Stimulated activated CD8-positive, alpha-beta memory T cell treated with anti-CD3 and anti-CD28 coated beads, Interleukin-15, amount 100 ng/mL, for 1 hour (primary cell): ENCODE data around the gene TDRD7.
A peak's percentile ranks its signal among the peaks of the same experiment; 100 is the strongest.

Experiments used
- DNase-seq: peaks from one replicate; pipeline ENCODE4 v3.0.0-alpha.2; 2020; ENCODE audit warnings: low read depth

TDRD7 gene

DNA sequence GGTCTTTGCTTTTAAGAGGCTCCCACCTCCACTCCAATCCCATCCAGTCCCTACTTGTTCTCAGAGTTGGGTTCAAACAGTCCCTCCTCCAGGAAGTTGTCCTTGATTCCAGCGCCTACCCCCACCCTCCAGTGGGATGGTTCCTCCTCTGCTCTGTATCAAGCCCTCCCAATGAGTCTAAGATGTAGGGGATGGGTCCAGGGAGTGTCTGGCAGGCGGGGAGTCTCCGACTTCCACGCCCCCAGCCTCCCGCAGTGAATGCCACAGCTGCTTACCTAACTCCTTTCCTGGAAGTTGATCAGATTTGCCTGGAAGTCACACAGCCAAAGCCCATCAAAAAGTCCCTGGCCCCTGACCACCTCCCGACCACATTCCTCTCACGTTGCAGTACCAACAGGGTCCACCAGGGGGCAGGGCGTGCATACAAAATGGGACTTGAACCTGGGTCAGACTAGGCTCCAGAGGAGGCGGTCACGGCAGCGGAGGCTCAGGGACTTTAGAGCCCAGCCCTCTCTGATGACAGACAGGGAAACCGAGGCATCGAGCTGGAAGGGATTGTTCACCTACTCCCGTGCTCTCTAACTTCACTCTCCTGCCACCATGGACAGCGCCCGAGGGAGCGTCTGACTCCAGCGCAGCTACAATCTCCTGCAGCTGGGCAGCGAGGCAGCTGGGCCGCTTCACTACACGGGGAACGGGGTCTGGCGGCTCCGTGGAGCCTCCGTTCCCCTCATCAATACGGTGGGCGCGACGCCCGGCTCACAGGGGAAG is 25.0 kb upstream of the TDRD7 start:
- peak; percentile 56 for DNase-seq

DNA sequence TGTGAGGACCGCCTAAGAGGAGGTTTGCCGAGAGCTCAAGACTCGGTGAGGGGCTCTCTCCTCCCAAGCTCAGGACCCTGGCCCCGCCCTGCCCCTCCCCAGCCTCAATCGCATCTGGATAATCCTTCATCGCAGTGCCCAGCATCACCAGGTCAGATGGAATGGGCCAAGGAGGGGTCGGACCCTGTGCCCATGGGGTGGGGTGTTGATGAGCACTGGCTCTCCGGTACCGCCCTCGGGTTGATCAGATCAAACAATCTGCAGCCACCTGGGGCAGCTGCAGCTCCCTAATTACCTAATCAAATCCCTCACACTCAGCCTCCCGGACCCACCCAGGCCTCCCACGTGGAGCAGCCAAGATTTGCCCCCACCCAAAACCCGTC is 24.4 kb upstream of the TDRD7 start:
- no peak for DNase-seq

DNA sequence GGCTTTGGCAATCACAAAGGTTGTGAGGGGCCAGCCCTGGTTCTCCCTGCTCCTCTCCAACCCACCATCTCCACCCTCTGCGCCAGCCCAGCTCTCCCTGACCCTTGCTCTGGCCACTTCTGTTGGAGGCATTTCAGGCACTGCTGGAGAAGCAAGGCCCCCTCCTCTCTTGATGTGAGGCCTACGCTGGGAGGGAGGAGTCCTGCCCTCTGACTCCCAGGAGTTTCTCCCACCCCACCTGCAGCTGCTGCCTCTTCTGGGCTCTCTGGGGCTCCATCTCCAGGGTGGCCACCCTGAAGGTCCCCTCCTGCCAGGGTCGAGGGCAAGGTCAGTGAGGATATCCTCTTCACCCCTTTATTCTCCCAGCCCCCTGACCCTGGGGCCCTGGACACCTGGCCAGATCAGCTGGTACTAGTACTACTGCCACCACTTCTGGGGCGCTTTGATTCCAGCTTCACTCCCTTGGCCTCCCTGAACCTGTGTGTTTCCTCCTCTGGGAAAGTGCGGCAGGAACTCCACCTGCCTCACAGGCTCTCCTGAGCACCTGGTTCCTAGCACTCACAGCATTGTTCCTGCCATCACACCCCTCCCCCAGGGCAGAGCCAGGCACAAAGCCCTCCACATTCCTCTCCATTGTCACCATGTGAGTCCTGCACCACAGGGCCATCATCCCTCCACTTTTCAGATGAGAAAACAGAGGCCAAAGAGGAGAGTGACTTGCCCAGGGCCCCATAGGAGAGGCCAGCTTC is 23.8 kb upstream of the TDRD7 start:
- DNase-seq: no peak

DNA sequence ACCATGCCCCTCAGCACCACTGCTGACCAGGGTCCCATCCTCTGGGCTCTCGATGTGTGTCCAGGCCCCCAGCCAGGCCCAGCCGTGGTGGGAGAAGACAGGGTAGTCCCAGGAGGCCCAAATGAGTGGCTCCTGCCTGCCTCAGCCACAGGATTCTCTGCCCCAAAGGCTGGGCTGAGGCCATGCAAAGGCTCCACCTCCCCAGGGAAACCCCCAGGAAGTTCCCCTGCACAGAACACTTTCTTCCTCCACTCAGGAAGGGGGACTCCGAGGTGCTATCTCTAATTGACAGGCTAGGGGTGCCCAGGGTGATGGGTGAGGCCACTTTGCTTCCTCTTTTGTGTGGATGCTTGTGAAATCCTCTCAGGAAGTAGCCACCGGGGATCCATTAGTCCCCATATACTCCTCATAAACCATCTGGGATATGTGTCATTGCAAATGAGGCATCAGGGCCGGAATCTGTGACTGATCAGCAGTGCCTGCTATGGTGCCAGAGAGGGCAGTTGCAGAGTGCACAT is 23.1 kb upstream of the TDRD7 start:
- no peak for DNase-seq

DNA sequence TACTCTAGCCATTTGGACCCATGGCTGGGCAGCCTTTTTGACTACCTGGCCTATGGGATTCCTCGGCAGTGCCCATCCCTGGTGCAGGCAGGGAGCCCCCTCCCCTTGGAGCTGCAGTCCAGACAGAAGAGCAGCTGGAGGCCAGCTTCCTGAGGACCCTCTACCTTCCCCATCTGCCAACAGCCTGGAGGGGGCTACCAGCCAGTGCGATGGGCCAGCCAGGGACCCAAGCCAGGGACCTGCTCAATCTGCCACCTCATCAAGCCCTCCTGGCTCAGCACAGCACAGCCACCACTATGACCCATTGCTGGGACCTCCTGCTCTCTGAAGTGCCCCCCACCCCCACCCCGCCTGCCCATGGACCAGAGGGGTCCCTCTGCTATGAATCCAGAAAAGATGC is 22.6 kb upstream of the TDRD7 start:
- DNase-seq: no peak

DNA sequence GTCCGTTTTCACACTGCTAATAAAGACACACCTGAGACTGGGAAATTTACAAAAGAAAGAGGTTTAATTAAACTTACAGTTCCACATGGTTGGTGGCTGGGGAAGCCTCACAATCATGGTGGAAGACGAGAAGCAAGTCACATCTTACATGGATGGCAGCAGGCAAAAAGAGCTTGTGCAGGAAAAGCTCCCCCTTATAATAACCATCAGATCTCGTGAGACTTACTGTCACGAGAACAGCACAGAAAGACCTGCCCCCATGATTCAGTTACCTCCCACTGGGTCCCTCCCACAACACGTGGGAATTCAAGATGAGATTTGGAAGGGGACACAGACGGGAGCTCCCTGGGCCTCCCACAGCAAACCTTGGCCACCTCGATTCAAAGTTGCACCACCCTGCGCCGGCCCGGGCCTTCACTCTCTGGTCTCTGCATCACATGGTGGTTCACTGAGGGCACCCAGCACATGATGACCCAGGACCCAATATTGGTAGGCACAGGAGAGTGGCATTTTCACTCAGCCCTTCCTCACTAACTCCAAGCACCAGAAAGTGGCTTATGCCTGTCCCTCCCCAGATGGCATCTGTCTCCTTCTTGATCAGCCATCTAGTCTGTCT is 21.0 kb upstream of the TDRD7 start:
- no peak for DNase-seq

DNA sequence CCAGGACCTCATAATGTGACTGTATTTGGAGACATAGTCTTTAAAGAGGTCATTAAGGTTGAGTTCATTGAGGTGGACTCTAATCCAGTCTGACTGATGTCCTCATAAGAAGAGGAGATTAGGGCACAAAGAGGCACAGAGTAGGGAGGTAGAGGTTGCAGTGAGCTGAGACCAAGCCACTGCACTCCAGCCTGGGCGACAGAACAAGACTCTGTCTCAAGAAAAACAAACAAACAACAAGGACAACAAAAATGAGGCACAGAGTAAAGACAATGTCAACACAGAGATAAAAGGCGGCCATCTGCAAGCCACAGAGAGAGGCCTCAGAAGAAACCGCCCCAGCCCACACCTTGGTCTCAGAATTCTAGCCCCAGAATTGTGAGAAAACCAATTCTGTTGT is 17.0 kb upstream of the TDRD7 start:
- no peak for DNase-seq

DNA sequence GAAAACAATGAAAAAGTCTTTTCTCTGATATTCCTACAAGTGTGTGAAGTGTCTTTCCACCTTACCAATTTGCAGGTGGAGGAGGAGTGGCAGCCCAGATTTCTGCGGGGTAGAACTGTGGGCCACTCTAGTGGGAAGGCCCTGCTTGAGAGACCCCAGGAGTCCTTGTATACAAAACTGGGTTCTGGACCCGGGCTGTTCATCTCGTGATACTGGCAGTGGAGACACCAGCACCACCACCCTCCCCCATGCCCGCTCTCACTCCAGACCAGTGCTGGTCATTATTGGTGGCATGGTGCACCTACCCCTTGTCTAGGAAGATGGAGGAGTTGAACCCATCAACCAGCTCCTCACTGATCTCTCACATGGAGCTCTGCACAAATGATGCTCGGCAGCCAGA is 16.2 kb upstream of the TDRD7 start:
- DNase-seq: no peak

DNA sequence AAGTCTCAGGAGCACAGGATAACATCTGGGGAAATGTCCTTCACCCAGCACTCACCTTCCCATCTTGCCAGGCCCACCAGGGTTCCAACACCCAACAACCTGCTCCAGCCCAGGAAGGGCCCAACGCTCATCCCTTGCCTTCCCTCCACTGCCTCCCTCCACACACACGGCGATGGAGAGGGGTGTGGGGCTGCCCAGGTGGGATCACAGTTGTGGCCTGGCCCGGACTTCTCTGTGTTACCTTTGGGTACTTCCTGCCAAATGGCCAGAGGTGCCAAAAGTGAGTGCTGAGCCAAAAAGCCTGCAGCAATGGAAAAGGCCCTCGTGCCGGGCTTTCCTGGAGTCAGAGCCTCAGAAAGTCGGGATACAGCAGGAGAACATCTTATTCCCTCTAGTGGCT is 15.6 kb upstream of the TDRD7 start:
- no peak for DNase-seq

DNA sequence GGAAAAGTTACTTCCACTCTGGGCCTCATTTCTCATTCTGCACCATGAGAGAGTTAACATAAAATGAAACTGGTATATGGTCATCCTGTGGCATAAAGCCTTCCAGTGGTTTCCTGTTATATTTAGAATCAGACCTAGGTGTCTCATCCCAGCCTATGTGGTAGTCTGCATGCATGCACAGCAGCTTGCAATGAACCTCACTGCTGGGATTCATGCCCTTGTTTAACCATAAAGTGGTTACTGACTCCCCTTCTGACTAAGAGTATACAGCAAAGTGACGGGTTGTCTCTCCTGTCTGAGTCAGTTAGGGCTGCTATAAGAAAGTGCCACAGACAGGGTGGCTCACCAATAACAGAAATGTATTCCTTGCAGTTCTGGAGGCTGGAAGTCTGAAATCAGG is 14.7 kb upstream of the TDRD7 start:
- DNase-seq: no peak

DNA sequence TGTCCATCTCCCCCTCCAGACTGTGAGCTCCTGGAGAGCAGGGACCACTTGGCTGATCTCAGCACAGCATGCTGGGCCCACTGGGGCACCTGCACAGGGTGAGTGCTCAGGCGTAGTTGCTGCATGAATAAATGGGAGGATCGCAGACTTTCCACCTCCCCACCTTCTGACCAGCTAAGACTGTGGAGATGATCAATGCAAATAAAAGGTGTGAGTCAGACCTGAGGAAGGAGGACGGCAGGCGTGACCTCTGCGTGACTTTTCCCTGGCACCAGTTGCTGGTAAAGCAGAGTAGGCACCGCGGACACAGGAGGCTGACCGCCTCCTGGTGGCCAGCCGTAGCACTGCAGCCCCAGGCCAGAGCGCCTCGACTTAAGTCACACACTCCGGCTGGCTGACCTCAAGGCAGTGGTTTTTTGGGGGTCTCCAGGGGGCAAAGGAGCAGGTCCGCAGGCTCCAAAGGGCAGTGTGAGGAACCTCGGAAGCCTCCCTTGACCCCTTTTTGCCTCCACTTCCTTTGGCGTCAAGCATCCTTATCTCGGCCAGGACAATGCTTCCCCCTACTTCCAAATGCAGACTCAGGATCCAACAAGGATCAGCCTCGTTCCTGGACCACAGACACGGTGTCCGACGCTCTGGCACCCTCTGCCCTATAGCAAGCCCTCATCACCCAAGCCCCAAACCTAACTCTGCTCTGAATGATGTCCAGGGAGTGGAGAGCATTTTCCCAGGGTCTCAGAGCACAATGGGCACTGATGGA is 12.7 kb upstream of the TDRD7 start:
- peak; percentile 40 for DNase-seq

DNA sequence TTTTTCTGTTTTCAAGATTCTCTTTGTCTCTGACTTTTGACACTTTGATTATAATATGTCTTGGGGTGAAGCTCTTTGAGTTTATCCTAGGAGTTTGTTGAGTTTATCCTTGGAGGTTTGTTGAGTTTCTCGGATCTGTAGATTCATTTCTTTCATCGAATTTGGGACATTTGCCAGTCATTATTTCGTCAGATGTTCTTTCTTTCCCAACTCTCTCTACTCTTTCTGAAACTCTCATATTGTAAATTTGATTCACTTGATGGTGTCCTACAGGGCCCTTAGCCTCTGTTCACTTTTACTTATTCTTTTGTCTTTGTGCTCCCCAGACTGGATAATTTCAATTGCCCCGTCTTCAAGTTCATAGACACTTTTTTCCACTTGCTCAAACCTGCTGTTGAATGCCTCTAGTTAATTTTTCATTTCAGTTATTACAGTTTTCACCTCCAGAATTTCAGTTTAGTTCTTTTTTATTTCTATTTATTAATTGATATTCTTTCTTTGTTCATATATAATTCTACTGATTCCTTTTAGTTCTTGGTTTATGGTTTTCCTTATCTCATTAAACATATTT is 8.1 kb upstream of the TDRD7 start:
- DNase-seq: no peak

DNA sequence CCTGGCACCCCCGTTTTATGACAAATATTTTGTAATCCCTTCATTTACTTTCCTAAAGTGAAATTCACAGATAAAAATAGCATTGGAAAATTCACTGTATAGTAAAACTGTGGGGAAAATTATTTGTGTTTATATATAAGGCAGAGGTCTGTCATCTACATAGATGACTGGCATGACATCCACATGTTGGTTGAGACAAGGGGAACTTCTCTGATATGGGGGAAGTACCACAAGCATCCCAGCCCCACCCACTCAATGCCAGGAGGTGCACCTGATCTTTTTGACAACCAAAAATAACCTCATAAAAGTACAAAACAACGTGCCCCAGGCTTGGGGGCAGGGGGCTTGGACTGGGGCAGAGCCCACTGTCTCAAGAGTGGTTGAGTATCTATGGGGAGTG is 6.3 kb upstream of the TDRD7 start:
- no peak for DNase-seq

DNA sequence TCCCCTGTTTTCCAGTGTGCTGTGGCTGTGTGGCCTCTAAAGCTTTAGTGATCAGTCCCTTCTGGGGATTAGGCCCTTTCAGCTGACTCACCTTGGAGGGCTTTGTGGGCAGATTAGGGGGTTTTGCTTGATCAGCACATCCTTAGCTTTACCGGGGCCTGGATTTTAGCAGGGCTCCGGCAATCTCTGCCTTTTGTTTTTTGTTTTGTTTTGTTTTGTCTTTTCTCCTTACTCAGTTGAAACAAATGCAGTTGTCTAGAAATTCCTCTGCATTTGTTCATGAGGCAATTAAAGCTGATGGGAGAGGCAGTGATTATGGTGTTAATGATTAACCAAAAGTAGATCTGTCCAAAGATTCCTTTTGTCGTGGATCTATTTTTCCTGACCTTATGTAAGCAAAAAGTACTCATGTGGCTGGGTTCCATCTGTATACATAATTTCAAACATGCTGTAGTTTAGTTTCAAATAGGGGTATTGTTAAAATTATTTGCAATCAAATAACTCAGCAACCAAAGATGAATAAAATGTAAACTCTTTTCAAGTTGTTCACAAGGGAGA is 5.2 kb upstream of the TDRD7 start:
- no peak for DNase-seq

DNA sequence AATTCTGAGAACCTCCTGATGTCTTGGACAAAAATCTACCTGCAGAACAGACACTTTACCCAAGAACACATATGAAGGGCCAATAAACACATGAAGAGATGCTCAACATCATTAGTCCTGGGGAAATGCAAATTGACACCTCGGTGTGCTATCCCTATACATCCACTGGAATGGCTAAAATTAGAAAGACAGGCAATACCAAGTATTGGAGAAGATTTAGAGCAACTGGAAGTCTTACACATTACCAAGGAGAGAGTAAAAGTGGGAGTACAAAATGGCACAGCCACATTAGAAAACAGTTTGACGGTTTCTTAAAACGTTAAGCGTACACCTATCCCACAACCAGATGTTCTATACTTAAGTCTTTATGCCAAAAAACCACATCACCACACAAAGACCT is 3.3 kb upstream of the TDRD7 start:
- no peak for DNase-seq

DNA sequence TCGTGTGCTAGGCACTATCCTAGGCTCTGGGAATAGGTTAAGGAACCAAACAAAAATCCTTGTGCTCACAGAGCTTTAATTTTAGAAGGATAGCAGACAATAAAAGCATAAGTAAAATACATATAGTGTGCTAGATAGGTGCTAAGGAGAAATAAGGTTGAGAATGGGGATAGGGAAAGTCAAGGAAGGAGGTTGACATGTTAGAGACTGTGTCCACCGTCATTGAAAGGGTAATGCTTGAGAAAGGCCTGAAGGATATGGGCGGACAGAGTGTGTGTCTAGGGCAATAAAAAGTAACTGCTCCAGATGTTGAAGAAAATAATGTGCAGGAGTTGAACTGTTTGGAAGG is 482 bp upstream of the TDRD7 start:
- no peak for DNase-seq

DNA sequence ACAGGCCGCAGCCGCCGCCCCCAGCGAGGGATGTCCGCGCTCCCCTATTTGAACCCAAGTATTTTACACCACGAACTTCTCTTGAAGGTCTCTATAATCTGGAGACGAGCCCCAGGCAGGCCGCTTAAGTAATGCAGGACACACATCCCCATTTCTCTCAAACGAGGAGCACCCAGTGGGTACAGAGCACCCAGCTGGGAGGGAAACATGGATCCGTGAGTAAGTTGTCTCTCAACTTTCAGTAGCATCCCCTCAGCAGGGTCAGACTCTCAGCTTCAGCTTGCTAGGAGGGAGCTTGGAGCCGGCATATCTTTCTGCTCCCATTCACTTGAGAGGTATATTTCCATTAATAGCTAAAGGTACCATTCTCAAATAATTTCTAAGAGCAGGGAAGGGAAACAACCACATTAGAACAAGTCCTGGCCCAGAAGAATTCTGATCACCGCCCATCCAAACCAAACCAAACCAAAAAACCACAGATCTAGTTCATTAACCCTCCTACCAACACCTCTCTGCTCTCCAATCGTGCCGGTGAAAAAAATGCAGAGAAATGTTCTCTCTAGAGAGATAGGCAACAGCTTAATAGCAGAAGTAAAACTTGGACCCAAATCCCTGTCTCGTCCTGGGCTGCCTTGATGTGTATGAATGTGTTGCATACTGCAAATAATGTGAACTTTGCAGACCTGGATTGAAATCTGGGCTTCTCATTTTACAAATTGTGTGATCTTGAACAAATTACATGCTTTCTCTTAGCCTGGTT is 910 bp downstream of the TDRD7 start:
- DNase-seq: no peak

DNA sequence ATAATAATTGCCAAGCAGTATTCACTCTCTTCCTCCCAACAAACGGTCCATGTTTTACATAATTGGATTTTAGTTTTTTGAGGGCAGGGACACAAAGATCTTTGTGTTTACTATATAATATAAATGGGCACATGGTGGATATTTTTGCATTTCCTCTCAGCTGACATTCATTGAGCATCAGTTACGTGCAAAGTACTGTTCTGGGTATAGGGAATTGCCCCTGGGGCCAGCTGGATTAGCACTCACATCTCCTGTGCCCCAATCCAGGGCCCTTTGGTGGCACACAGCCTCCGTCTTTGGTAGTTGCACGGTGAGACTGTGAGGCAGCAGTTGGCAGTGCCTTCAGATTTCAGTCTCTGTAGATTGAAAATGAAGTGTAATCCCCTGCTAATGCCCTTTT is 1.6 kb downstream of the TDRD7 start:
- DNase-seq: no peak

DNA sequence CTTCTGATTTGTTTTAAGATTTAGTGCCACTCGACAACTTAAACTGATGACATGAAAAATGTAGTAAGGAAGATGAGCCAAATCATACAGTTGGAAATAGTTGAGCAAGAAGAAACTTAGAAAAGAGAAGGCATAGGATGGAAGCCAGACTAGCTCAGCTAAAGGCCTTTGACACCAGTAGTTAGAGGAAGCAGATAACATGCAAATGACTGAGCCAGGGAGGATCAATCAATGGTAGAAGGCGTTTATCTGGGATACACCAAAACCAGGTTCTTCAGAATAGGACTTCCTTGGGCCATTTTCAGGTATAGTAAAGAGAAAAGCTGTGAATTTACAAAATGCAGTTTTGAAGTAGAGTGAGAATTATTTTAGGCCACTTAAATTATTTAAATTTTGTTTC is 3.2 kb downstream of the TDRD7 start:
- no peak for DNase-seq

DNA sequence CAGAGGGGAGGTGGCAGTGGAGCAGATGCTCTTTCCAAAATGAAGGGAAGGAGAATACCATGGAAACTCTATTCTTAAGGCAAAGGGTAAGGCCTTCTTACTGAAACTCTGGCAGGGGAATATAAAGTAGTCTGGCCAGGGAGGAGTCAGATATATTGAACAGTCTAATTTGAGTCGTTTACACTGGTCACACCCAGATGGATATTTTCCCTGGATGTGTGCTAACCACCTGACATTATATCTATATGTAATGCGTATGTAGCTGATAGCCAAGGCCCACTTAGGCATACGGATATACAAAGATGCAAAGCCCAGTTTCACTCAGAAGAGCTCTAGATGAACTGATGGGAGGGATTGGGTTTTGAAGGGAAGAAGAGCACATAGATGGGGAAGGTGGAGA is 7.0 kb downstream of the TDRD7 start:
- DNase-seq: no peak

DNA sequence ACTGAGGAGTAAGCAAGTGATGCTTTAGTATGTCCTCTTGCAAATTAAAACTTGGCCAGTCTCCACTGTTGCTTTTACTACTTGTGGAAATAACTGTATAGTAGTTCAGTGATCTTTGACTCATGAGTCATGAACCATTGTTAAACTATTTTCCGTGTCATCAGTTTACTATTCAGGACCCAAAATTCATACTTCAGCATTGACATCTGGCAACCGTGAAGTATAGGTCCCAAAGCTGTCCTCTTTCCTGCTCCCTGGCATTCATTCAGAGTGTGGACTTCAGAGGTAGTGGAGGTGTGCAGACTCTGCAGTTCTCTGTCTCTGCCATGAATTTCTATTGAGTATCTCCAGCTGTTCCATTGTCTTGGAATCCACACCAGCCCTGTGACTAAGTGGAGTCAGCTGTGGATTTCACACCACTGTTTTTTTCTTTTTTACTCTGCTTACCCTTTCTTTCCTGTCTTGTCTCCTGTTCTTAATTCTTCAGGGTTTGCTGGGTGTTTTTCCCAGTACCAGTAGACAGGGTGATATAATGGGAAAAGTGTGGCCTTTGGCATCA is 7.5 kb downstream of the TDRD7 start:
- DNase-seq: no peak
